SK-N-SH (cell line): ENCODE results near the gene BABAM2. TPM values are rescaled to one million over a fixed set of nuclear protein-coding genes. Genes with fewer than 3 reads are reported as not detected.
A peak's percentile ranks its signal among the peaks of the same experiment; 100 is the strongest.

ENCODE experiments used
- CTCF ChIA-PET: fragments of 300-600, 350-600 bp; formaldehyde crosslinking; extraction: SDS; loops from one replicate; lab custom pipeline; 2021; lab: Yijun Ruan, JAX
- POLR2A ChIA-PET: fragments of 350-600 bp; sonication (Branson Sonifier 250); formaldehyde crosslinking; extraction: SDS; loops from one replicate; lab custom pipeline; 2020; ENCODE audit warnings: antibody characterized with exemption, inconsistent platforms; lab: Yijun Ruan, JAX
- DNase-seq: peaks from one replicate; pipeline ENCODE4 v3.0.0; 2012
- H2AFZ ChIP-seq: fragments of 200-600 bp; sonication (generic); 2 replicates; pipeline ENCODE4 v1.8.1; 2016; ENCODE audit warnings: antibody characterized with exemption, mild to moderate bottlenecking, low read depth
- H3F3A ChIP-seq: fragments of 200-600 bp; sonication (generic); replicated peaks from 2 replicates; pipeline ENCODE3; 2016; ENCODE audit warnings: antibody characterized with exemption, mild to moderate bottlenecking; ENCODE audit not compliant: insufficient read depth
- H3K27ac ChIP-seq, 2 experiments: fragments of 200-500 bp in 1 of 2; fragments of 200-600 bp in 1 of 2; sonication (Bioruptor generic) in 1 of 2; sonication (generic), shearing (Covaris generic) in 1 of 2; 2 replicates each; pipeline versions ENCODE4 v1.5.1 to v1.6.1; 2014 to 2016; ENCODE audit warnings: low read depth in 2 of 2, inconsistent platforms in 1 of 2, low read length in 1 of 2, mild to moderate bottlenecking in 1 of 2, mixed read lengths in 1 of 2
- H3K27me3 ChIP-seq: fragments of 200-600 bp; sonication (generic), shearing (Covaris generic); 2 replicates; pipeline ENCODE4 v1.6.1; 2016; ENCODE audit warnings: mixed run types; ENCODE audit not compliant: insufficient read depth
- H3K36me3 ChIP-seq, 2 experiments: fragments of 200-500 bp in 1 of 2; fragments of 200-600 bp in 1 of 2; sonication (Bioruptor generic) in 1 of 2; sonication (generic) in 1 of 2; replicated peaks in 1 of 2; 2 replicates each; pipeline versions ENCODE3 to v1.5.1; 2014 to 2016; ENCODE audit warnings: low read length in 1 of 2, mild to moderate bottlenecking in 1 of 2; ENCODE audit not compliant: insufficient read depth in 2 of 2, control insufficient read depth in 1 of 2
- H3K4me1 ChIP-seq, 2 experiments: fragments of 200-500 bp in 1 of 2; fragments of 200-600 bp in 1 of 2; sonication (Bioruptor generic) in 1 of 2; sonication (generic), shearing (Covaris generic) in 1 of 2; 2 replicates each; pipeline versions ENCODE4 v1.5.1 to v1.6.1; 2014 to 2016; ENCODE audit warnings: low read depth in 1 of 2, low read length in 1 of 2, mixed run types in 1 of 2; ENCODE audit not compliant: insufficient read depth in 2 of 2, control insufficient read depth in 1 of 2
- H3K4me2 ChIP-seq: fragments of 200-600 bp; sonication (generic), shearing (Covaris generic); 2 replicates; pipeline ENCODE4 v1.6.1; 2017; ENCODE audit warnings: mixed run types
- H3K4me3 ChIP-seq, 2 experiments: fragments of 200-500 bp in 1 of 2; fragments of 200-600 bp in 1 of 2; sonication (Bioruptor generic) in 1 of 2; sonication (generic), shearing (Covaris generic) in 1 of 2; 2 replicates each; pipeline versions ENCODE4 v1.5.1 to v1.8.1; 2014 to 2016; ENCODE audit warnings: low read depth in 2 of 2, inconsistent platforms in 1 of 2, low read length in 1 of 2, mild to moderate bottlenecking in 1 of 2, mixed read lengths in 1 of 2, moderate library complexity in 1 of 2
- H3K79me2 ChIP-seq: fragments of 200-600 bp; sonication (generic); 2 replicates; pipeline ENCODE4 v1.8.1; 2017; ENCODE audit warnings: mild to moderate bottlenecking; ENCODE audit not compliant: insufficient read depth
- H3K9ac ChIP-seq: fragments of 200-600 bp; sonication (generic); 2 replicates; pipeline ENCODE4 v1.6.1; 2017; ENCODE audit warnings: mixed run types
- H3K9me2 ChIP-seq: fragments of 200-600 bp; sonication (generic); 2 replicates; pipeline ENCODE4 v1.6.1; 2017; ENCODE audit warnings: mixed run types
- H3K9me3 ChIP-seq: fragments of 200-600 bp; sonication (generic); 2 replicates; pipeline ENCODE4 v1.6.1; 2017; ENCODE audit warnings: mixed run types, mild to moderate bottlenecking, moderate library complexity
- H4K20me1 ChIP-seq: fragments of 200-600 bp; sonication (generic); 2 replicates; pipeline ENCODE4 v1.6.1; 2017; ENCODE audit warnings: mild to moderate bottlenecking, mixed run types; ENCODE audit not compliant: insufficient read depth
- CHD2 ChIP-seq: fragments of 150-350 bp; IDR thresholded peaks from 2 replicates; pipeline ENCODE4 v1.6.1; 2018; ENCODE audit warnings: low read length; ENCODE audit not compliant: partially characterized antibody
- ELF1 ChIP-seq: IDR thresholded peaks from 2 replicates; pipeline ENCODE4 v1.4.0; 2012
- EP300 ChIP-seq, 2 experiments: IDR thresholded peaks; 2 replicates each; pipeline versions ENCODE4 v1.4.0 to v1.6.1; 2012; ENCODE audit warnings: borderline replicate concordance in 1 of 2, low read depth in 1 of 2, low read length in 1 of 2
- FOSL2 ChIP-seq: IDR thresholded peaks from 2 replicates; pipeline ENCODE4 v1.4.0; 2012; ENCODE audit warnings: low read depth, mild to moderate bottlenecking, moderate library complexity, borderline replicate concordance
- RXRA ChIP-seq: IDR thresholded peaks from 2 replicates; pipeline ENCODE4 v1.4.0; 2012; ENCODE audit warnings: low read depth, mild to moderate bottlenecking, borderline replicate concordance
- SIN3A ChIP-seq: IDR thresholded peaks from 2 replicates; pipeline ENCODE4 v1.6.1; 2012; ENCODE audit warnings: low read depth, mild to moderate bottlenecking, low read length, moderate library complexity, borderline replicate concordance
- TCF12 ChIP-seq: IDR thresholded peaks from 2 replicates; pipeline ENCODE4 v1.4.0; 2012
- WGBS: methylation state at CpG from one replicate; pipeline ENCODE4 v1.1.6; 2017; ENCODE audit warnings: low lambda C conversion rate; 5-methylcytosine and 5-hydroxymethylcytosine counted together
- polyA plus RNA-seq, 3 experiments: library from polyadenylated mRNA; depleted of rRNA; stranded (reverse); fragments of >200 nt; gene quantifications; 2 replicates each; pipeline ENCODE4 v1.2.3, GENCODE V29; 2012
- TF ChIP-seq, protein P1 (sequence below): IDR thresholded peaks from 2 replicates; pipeline ENCODE4; 2012

The BABAM2 gene
- polyA plus RNA-seq, 1 of the 3 experiments (the other 2 are of a cell fraction), result 34.0 TPM

DNA sequence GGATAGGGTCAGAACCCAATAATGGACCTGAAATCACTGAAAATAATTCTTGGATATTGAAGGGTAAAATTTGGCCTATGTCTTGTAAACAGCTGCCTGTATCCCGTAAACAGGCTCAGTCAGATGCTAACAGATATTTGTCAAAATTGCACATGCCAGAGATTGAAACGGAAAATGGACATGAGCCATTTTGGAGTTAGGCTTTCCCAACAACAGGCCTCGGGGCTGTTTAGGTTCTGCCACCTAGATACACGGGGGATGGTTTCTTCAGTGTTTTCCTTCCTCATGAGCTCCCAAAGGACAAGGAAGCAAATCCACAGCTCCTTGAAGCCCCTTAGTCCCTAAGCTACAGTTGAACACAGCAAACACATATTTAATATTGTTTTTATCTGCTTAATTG lies 297.9 kb downstream of the BABAM2 start:
- Histone ChIP-seq H3K9me3 (no peaks in the 10 kb centered on the region), H4K20me1 (no peaks in the 10 kb centered on the region)
- CTCF ChIA-PET, result interaction anchor here (0.6 kb wide), 1 partner anchor 378 kb away, joined by 3 read pairs; no protein-coding TSS in a partner anchor
- TF ChIP-seq RXRA (no peak), SIN3A (no peak), ELF1 (no peak)
- TF ChIP-seq, all 33 proteins: peak for 0
- Histone ChIP-seq H3K4me2 (no peak overlapping the region), H2AFZ (no peak overlapping the region), H3K4me3 (no peak overlapping the region), H3K27ac (no peak overlapping the region), H3K9ac (no peak overlapping the region), H3K36me3 (no peaks in the 10 kb centered on the region), H3K27me3 (no peaks in the 10 kb centered on the region), H3K4me1 (no peaks in the 10 kb centered on the region; a peak in 1 of 4 replicates), H3F3A (peaks cover 11% of the 10 kb centered on the region), H3K79me2 (no peaks in the 10 kb centered on the region), H3K9me2 (no peaks in the 10 kb centered on the region)
- POLR2A ChIA-PET, result no interaction called here
- WGBS, result 100% methylated on average over 4 of the region's 4 CpGs
- DNase-seq, result no peak

DNA sequence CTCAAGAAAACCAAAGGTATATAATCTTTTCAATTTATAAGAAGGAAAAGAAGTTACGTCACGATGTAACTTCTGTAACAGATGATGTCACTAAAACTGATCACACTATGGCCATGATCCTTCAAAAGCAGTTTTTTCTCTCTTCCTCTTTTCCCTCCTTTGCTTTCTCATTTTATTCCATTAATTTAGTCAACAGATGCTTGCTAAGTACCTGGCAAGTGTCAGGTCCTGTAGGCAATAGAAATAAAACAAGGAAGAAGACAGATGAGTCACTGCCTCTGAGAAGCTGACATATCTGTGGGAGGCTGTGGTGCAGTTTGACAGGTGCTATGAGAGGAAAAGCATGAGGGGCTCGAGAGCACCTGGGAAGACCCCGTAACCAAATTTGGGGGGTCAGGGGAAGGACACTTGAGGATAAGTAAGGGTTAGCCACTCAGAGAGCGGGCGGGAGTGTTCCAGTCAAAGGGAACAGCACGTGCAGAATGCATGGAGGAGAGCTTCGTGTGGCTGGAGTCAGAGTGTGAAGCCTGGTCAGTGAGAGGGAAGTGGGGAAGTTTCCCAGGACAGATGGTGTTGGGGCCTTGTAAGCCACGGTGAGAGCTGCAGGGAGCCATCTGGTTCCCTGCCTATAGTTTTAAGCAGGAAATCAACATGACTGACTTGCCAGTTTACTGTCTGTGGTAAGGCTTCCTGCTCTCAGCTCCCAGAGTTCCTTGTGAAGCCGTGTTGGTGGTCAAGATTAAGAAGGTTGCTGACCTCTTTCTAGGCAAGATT lies 303.3 kb downstream of the BABAM2 start:
- ChIA-PET POLR2A (no interaction called here), CTCF (interaction anchor here (1.2 to 1.8 kb wide), 2 partner anchors 38 to 490 kb away, joined by 3 to 6 read pairs; no protein-coding TSS in a partner anchor)
- Histone ChIP-seq H3K27ac (no peak overlapping the region), H3K9me3 (no peaks in the 10 kb centered on the region), H3K36me3 (no peaks in the 10 kb centered on the region), H3K9me2 (no peaks in the 10 kb centered on the region), H2AFZ (no peak overlapping the region), H3K4me1 (no peaks in the 10 kb centered on the region; a peak in 1 of 4 replicates), H3K4me2 (no peak overlapping the region), H3K9ac (no peak overlapping the region), H4K20me1 (no peaks in the 10 kb centered on the region), H3K27me3 (no peaks in the 10 kb centered on the region), H3F3A (no peaks in the 10 kb centered on the region), H3K79me2 (no peaks in the 10 kb centered on the region), H3K4me3 (no peak overlapping the region)
- 88% methylated on average over 10 of the region's 10 CpGs for WGBS
- peak; percentile 27 for DNase-seq
- TF ChIP-seq TCF12 (peak; percentile 26; the same call in 1 of the 2 replicates), FOSL2 (peak; percentile 11; the same call in 1 of the 2 replicates), EP300 (IDR thresholded peaks at IDR 0.05; ENCODE audit: borderline replicate concordance in 1 of 2, low read depth in 1 of 2, low read length in 1 of 2) (no peak)

DNA sequence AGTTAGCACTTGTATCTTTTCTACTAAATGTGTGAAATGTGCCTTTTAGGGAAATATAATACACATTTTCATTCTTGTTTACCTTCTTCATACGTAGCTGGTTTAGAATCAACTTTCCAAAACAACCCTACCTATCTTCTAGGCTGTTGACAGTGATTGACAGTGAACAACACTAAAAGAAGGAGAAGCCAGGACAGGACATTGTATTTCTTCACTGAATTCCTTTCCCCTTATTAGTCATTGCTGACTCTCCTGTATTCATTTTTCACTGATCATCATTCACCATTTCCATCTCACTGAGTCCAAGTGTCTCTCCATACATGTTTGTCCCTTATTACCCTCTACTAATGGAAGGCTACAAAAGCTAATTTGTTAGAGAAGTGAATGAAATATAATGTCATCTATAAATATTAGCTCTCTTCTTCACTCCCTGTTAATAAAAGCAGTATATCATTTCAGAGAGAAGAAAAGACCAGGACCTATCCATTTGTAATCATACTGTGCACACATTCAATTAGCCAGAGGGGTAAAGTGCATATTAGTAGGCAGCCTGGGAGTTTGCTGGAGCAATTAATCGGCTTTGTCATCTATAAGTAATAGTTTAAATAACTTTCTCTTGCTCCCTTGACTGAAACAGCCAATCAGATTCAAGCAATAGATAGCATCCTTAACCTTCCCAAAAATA lies 309.6 kb downstream of the BABAM2 start:
- no peak for DNase-seq
- H3K36me3 ChIP-seq, result no peaks in the 10 kb centered on the region
- H3F3A ChIP-seq, result no peaks in the 10 kb centered on the region
- no peaks in the 10 kb centered on the region for H3K79me2 ChIP-seq
- CTCF ChIA-PET, result interaction anchor here (1.2 kb wide), 1 partner anchor 446 kb away, joined by 3 read pairs; no protein-coding TSS in a partner anchor
- POLR2A ChIA-PET, result no interaction called here
- no peaks in the 10 kb centered on the region for H4K20me1 ChIP-seq
- no peak overlapping the region for H3K4me2 ChIP-seq
- no peak overlapping the region for H3K9ac ChIP-seq
- H3K27ac ChIP-seq, result no peak overlapping the region
- no peaks in the 10 kb centered on the region for H3K27me3 ChIP-seq
- no peaks in the 10 kb centered on the region for H3K9me2 ChIP-seq
- no peaks in the 10 kb centered on the region for H3K9me3 ChIP-seq
- H3K4me1 ChIP-seq, result no peaks in the 10 kb centered on the region
- no peak overlapping the region for H3K4me3 ChIP-seq
- no peak overlapping the region for H2AFZ ChIP-seq
- 87% methylated on average over 2 of the region's 2 CpGs for WGBS
- TF ChIP-seq EP300 (IDR thresholded peaks at IDR 0.05; ENCODE audit: borderline replicate concordance in 1 of 2, low read depth in 1 of 2, low read length in 1 of 2), result no peak
- no peak for TF ChIP-seq CHD2
- TF ChIP-seq FOSL2, result no peak
- TF ChIP-seq, protein P1, sequence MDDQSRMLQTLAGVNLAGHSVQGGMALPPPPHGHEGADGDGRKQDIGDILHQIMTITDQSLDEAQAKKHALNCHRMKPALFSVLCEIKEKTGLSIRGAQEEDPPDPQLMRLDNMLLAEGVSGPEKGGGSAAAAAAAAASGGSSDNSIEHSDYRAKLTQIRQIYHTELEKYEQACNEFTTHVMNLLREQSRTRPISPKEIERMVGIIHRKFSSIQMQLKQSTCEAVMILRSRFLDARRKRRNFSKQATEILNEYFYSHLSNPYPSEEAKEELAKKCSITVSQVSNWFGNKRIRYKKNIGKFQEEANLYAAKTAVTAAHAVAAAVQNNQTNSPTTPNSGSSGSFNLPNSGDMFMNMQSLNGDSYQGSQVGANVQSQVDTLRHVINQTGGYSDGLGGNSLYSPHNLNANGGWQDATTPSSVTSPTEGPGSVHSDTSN, result peak; percentile 82
